Parathyroid adenoma (tissue), 2 donors: ENCODE results near the gene IPCEF1.

ENCODE experiments used
- H2AFZ ChIP-seq: fragments of 300-600 bp; sonication (generic); one replicate; pipeline ENCODE4 v1.7.0; 2017; ENCODE audit warnings: antibody characterized with exemption, mild to moderate bottlenecking
- H3K27ac ChIP-seq: fragments of 300-600 bp; sonication (generic); one replicate; pipeline ENCODE4 v1.7.0; 2017
- H3K27me3 ChIP-seq: fragments of 300-600 bp; sonication (generic); one replicate; pipeline ENCODE4 v1.7.0; 2017; ENCODE audit warnings: low read length; ENCODE audit not compliant: control insufficient read depth, insufficient read depth
- H3K36me3 ChIP-seq: fragments of 300-600 bp; sonication (generic); one replicate; pipeline ENCODE4 v1.7.0; 2017; ENCODE audit warnings: low read length; ENCODE audit not compliant: control insufficient read depth, insufficient read depth
- H3K4me1 ChIP-seq: fragments of 300-600 bp; sonication (generic); one replicate; pipeline ENCODE4 v1.7.0; 2017; ENCODE audit warnings: control low read depth
- H3K4me2 ChIP-seq: fragments of 300-600 bp; sonication (generic); one replicate; pipeline ENCODE4 v1.7.0; 2017; ENCODE audit warnings: low read length
- H3K4me3 ChIP-seq: fragments of 300-600 bp; sonication (generic); one replicate; pipeline ENCODE4 v1.7.0; 2017; ENCODE audit warnings: low read depth, low read length
- H3K79me2 ChIP-seq: fragments of 300-600 bp; sonication (generic); one replicate; pipeline ENCODE4 v1.7.0; 2017; ENCODE audit warnings: control low read depth
- H3K9ac ChIP-seq: fragments of 300-600 bp; sonication (generic); one replicate; pipeline ENCODE4 v1.7.0; 2017; ENCODE audit warnings: mild to moderate bottlenecking
- H3K9me3 ChIP-seq: fragments of 300-600 bp; sonication (generic); one replicate; pipeline ENCODE4 v1.7.0; 2017; ENCODE audit warnings: low read length; ENCODE audit not compliant: control insufficient read depth
- CTCF ChIP-seq: fragments of 300-600 bp; sonication (generic); IDR thresholded peaks from one replicate; pipeline ENCODE4 v1.7.0; 2017; ENCODE audit warnings: antibody characterized with exemption, mild to moderate bottlenecking
- donor health status: primary hyperparathyroidism.

IPCEF1 gene

DNA sequence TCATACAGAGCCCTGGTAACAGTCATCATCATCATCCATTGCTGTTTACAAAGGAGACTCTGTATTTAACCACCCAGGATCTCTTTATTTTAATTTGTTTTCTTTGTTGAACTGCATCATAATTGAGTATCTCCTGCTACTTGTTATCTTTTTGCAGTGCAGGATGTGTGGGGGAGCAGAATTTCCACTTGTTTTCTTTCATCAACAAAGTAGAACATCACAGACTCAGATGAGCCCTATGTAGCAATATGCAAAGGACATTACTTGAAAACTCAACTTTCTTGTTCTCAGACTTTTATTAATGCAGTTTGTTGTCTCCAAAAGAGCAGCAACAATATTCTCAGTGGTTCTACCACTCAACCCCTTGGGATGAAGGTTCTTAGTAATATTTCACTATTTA, 38.7 kb upstream of the IPCEF1 start:
- Histone ChIP-seq H3K9ac (no peak overlapping the region), H2AFZ (no peak overlapping the region), H3K4me1 (no peaks in the 10 kb centered on the region), H3K79me2 (no peaks in the 10 kb centered on the region), H3K36me3 (no peaks in the 10 kb centered on the region), H3K27ac (no peak overlapping the region), H3K4me2 (no peak overlapping the region), H3K9me3 (no peaks in the 10 kb centered on the region), H3K27me3 (no peaks in the 10 kb centered on the region), H3K4me3 (no peak overlapping the region)
- TF ChIP-seq CTCF, result no peak

- no peak overlapping the region for H3K27ac ChIP-seq
- H3K4me3 ChIP-seq, result no peak overlapping the region
- H3K36me3 ChIP-seq, result no peaks in the 10 kb centered on the region
- TF ChIP-seq CTCF, result no peak
- no peak overlapping the region for H2AFZ ChIP-seq
- no peaks in the 10 kb centered on the region for H3K27me3 ChIP-seq
- no peak overlapping the region for H3K4me2 ChIP-seq
- H3K9me3 ChIP-seq, result no peaks in the 10 kb centered on the region
- H3K9ac ChIP-seq, result no peak overlapping the region
- H3K79me2 ChIP-seq, result no peaks in the 10 kb centered on the region
- no peaks in the 10 kb centered on the region for H3K4me1 ChIP-seq
Observed at GRCh38 chr6:154394571-154394970, 38.0 kb upstream of the IPCEF1 start.

DNA sequence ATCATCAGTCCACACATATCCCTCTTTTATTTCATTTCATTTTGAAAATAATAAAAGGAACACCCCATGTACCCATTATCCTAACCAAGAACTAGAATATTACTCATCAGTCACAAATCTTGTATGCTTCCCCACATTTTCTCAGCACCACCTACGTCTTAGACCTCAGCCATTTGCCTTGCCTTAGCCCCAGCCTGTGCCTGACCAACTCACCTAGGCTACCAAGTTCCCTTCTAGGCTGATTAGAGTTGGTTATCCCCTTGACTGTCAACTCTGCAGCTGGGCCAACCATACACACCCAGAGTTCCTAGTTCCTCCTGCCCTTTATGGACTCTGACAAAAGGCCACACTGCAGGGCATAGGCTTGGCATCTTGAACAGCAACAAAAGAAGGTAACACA, 33.4 kb upstream of the IPCEF1 start:
- Histone ChIP-seq H3K27ac (no peak overlapping the region), H3K36me3 (no peaks in the 10 kb centered on the region), H2AFZ (no peak overlapping the region), H3K4me3 (no peak overlapping the region), H3K9me3 (no peaks in the 10 kb centered on the region), H3K27me3 (no peaks in the 10 kb centered on the region), H3K4me1 (no peaks in the 10 kb centered on the region), H3K79me2 (no peaks in the 10 kb centered on the region), H3K9ac (no peak overlapping the region), H3K4me2 (no peak overlapping the region)
- no peak for TF ChIP-seq CTCF

- Histone ChIP-seq H3K79me2 (no peaks in the 10 kb centered on the region), H3K9ac (no peak overlapping the region), H3K4me1 (no peaks in the 10 kb centered on the region), H3K27me3 (no peaks in the 10 kb centered on the region), H3K4me2 (no peak overlapping the region), H2AFZ (no peak overlapping the region), H3K9me3 (no peaks in the 10 kb centered on the region), H3K27ac (no peak overlapping the region), H3K36me3 (no peaks in the 10 kb centered on the region), H3K4me3 (no peak overlapping the region)
- no peak for TF ChIP-seq CTCF
Observed at GRCh38 chr6:154388803-154389202, 32.2 kb upstream of the IPCEF1 start.

DNA sequence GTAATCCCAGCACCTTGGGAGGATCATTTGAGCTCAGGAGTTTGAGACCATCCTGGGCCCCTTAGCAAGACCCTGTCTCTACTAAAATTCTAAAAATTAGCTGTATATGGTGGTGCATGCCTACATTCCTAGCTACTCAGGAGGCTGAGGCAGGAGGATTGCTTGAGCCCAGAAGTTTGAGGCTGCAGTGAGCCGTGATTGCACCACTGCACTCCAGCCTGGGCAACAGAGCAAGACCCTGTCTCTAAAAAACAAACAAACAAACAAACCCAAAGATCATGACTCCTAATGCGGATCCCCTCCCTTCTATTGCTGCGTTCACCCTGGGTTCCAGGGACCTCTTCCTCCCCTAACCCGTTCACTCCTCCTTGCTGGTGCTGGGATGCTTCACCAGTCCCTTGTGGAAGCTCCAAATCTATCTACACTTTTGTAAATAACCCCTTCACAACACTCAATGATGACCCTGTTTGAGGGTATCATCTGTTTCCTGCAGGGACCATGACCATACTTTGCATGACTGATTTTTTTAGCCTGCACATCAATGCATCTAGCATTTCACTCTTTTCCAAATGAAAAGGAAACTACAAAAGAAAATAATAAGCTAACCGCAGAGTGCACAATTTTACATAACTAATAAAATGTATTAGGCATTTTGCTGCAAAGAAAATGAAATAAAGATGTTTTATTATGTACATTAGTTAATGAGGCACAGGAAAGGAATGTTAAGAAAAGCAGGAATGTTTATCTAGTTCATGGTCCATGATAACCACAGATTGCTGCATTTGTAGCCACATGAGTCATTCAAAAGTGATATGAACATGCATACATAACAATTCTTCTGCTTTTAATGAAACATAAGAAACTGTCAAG, 30.5 kb upstream of the IPCEF1 start:
- Histone ChIP-seq H2AFZ (no peak overlapping the region), H3K9me3 (no peaks in the 10 kb centered on the region), H3K27me3 (no peaks in the 10 kb centered on the region), H3K4me3 (no peak overlapping the region), H3K4me1 (no peaks in the 10 kb centered on the region), H3K36me3 (no peaks in the 10 kb centered on the region), H3K79me2 (no peaks in the 10 kb centered on the region), H3K4me2 (no peak overlapping the region), H3K9ac (no peak overlapping the region), H3K27ac (no peak overlapping the region)
- no peak for TF ChIP-seq CTCF
